ENCODE results near the gene TBATA. TPM values are rescaled to one million over a fixed set of nuclear protein-coding genes. Genes with fewer than 3 reads are reported as not detected.

The TBATA gene
- total RNA-seq, 4 donors from 2014 or later, result not detected

- intact Hi-C loops (cut with DNase I; ENCODE audit: low total_unique reads), result no loop called here
- DNase-seq, result no peak
- Histone ChIP-seq H3K36me3 (no peaks in the 10 kb centered on the region), H3K27me3 (no peaks in the 10 kb centered on the region), H3K27ac (no peak overlapping the region), H3K4me3 (no peak overlapping the region), H3K4me1 (no peaks in the 10 kb centered on the region), H3K9me3 (no peaks in the 10 kb centered on the region)
- TF ChIP-seq CTCF (IDR thresholded peaks at IDR 0.05), result no peak
- TF ChIP-seq POLR2A (IDR thresholded peaks at IDR 0.05), result no peak
Observed at GRCh38 chr10:70782746-70783680, 2.2 kb downstream of the TBATA start.

DNA sequence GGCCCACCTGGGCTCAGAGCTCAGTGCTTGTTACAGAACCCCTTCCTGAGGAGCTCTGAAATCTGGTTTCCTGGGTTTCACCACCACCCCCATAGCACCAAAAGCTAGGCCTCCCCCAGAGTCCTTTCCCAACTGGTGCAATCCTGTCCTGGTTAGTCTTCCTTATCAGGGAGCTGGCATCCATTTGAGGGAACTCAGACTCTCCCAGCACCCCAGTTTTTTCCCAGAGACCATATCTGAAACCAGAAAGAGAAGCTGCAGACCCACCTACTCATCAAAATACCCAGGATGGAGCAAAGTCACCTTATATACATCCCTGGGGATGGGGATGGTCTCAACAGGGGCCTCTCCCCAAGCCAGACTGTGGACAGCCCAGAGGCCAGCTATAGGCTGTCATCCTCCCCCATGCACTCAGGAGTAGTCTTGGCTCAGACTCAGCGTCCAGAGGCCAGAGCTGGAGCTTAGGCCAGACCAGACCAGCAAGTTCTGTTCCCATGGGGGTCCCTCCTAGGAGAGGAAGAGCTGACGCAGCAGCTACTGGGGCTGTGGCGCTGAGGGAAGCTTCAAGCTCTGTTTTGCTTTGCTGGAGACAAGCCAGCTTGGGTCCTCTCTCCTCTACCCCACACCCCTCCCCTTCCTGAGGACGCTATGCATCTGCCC lies 3.0 kb downstream of the TBATA start:
- intact Hi-C loops (cut with DNase I; ENCODE audit: low total_unique reads), result no loop called here
- no peak overlapping the region for H3K27ac ChIP-seq
- no peaks in the 10 kb centered on the region for H3K27me3 ChIP-seq
- no peak overlapping the region for H3K4me3 ChIP-seq
- no peaks in the 10 kb centered on the region for H3K36me3 ChIP-seq
- TF ChIP-seq POLR2A (IDR thresholded peaks at IDR 0.05) (no peak), CTCF (IDR thresholded peaks at IDR 0.05) (no peak)
- H3K9me3 ChIP-seq, result no peaks in the 10 kb centered on the region
- no peaks in the 10 kb centered on the region for H3K4me1 ChIP-seq
- DNase-seq, result no peak

DNA sequence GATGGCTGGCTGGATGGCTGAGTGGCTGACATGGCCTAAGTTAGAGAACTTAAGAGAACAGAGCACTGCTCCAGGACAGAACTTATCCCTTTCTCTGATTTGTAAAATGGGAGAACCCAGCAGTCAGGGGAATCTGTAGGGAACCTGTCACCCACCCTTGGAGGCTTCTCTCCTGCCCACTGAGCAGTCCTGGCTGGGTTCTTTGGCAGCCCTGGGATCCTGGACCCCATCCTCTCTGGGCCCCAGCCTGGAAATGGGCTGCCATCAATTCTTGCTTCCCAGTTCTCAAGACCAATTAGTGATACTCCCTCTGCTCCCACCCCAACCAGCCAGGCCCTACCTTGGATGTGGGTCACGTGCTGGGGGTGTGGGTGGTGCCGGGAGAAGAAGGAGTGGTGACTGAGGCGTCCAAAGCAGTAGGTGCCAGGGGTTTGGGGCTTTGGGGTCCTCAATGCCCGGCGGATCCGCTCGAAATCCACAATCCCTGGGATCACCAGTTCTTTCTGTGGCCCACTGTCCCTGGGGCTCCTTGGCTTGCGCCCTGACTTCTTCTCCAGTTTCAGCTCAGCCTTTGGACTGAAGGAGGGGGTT lies 3.6 kb downstream of the TBATA start:
- H3K27me3 ChIP-seq, result no peaks in the 10 kb centered on the region
- no peak overlapping the region for H3K4me3 ChIP-seq
- H3K36me3 ChIP-seq, result no peaks in the 10 kb centered on the region
- intact Hi-C loops (cut with DNase I; ENCODE audit: low total_unique reads), result no loop called here
- H3K27ac ChIP-seq, result no peak overlapping the region
- no peak for DNase-seq
- no peaks in the 10 kb centered on the region for H3K9me3 ChIP-seq
- TF ChIP-seq POLR2A (IDR thresholded peaks at IDR 0.05) (no peak), CTCF (IDR thresholded peaks at IDR 0.05) (no peak)
- H3K4me1 ChIP-seq, result no peaks in the 10 kb centered on the region

DNA sequence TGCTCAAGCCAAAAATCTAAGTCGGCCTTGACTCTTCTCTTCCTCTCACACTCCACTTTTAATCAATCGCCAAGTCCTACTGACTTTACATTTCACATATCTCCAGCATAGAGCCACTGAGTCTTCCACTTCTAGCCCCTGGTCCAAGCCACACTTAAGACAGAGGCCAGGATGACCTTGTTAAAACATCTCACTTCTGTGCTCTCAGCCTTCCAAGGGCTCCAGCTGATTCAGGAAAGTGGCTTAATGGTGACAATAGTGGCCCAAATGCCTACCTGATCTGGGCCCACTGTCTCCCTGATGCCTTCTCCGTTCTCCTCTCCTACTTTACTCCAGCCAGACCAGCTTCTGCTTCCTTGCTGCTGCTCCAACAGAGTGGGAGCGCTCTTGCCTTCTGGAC lies 4.4 kb downstream of the TBATA start:
- intact Hi-C loops (cut with DNase I; ENCODE audit: low total_unique reads), result no loop called here
- DNase-seq, result no peak

More for the DNA sequence above, 4.4 kb downstream of the TBATA start:
- TF ChIP-seq POLR2A (IDR thresholded peaks at IDR 0.05) (no peak), CTCF (IDR thresholded peaks at IDR 0.05) (no peak)
- Histone ChIP-seq H3K27me3 (no peaks in the 10 kb centered on the region), H3K36me3 (no peaks in the 10 kb centered on the region), H3K27ac (no peak overlapping the region), H3K9me3 (no peaks in the 10 kb centered on the region), H3K4me3 (no peak overlapping the region), H3K4me1 (no peaks in the 10 kb centered on the region)

All from uterus (tissue), 4 donors.